ENCODE data around the gene NPC1L1. TPM values are rescaled to one million over a fixed set of nuclear protein-coding genes. Genes with fewer than 3 reads are reported as not detected.

The NPC1L1 gene
- total RNA-seq = not detected

GRCh38 chr7:44541028-44541869 lies at the start of gene NPC1L1:
Gene NPC1L1 (minus strand): TSS chr7:44541330. CDS start chr7:44541259, 71 bp downstream.
- Histone ChIP-seq H3K4me1 (no peaks in the 10 kb centered on the region), H3K36me3 (no peaks in the 10 kb centered on the region)
- DNase-seq (ENCODE audit: low spot score) = no peak

GRCh38 chr7:44590910-44591309 lies 49.8 kb upstream of the NPC1L1 start:
- no peaks in the 10 kb centered on the region for H3K36me3 ChIP-seq
- no peaks in the 10 kb centered on the region for H3K9me3 ChIP-seq
- H3K4me1 ChIP-seq = no peaks in the 10 kb centered on the region
- H3K27me3 ChIP-seq = no peaks in the 10 kb centered on the region
- no peak overlapping the region for H3K4me3 ChIP-seq
- DNase-seq (ENCODE audit: low spot score) = no peak
- TF ChIP-seq CTCF (IDR thresholded peaks at IDR 0.05) = no peak
- no peak overlapping the region for H3K27ac ChIP-seq

More at GRCh38 chr7:44541028-44541869, at the start of gene NPC1L1:
- Histone ChIP-seq H3K4me3 (no peak within 1 kb of the TSS), H3K9me3 (no peaks in the 10 kb centered on the region), H3K27me3 (no peaks in the 10 kb centered on the region), H3K27ac (no peak within 1 kb of the TSS)
- no peak for TF ChIP-seq CTCF (IDR thresholded peaks at IDR 0.05)

- H3K27me3 ChIP-seq = no peaks in the 10 kb centered on the region
- peak in 1 of 2 donors; percentile 75 for TF ChIP-seq CTCF (IDR thresholded peaks at IDR 0.05)
- no peak overlapping the region for H3K4me3 ChIP-seq
- H3K27ac ChIP-seq = no peak overlapping the region
- H3K4me1 ChIP-seq = peaks cover 0 to 4% of the 10 kb centered on the region in 2 donors
- DNase-seq (ENCODE audit: low spot score) = no peak
- no peaks in the 10 kb centered on the region for H3K36me3 ChIP-seq
- no peaks in the 10 kb centered on the region for H3K9me3 ChIP-seq
These were observed 46.9 kb upstream of the NPC1L1 start for GRCh38 chr7:44587843-44588711.

GRCh38 chr7:44583146-44583865 lies 42.2 kb upstream of the NPC1L1 start:
- H3K4me1 ChIP-seq = peaks cover 0 to 26% of the 10 kb centered on the region in 2 donors
- no peak for TF ChIP-seq CTCF (IDR thresholded peaks at IDR 0.05)
- no peaks in the 10 kb centered on the region for H3K27me3 ChIP-seq
- no peak for DNase-seq (ENCODE audit: low spot score)
- peak overlapping the region; percentile 54 to 96 for H3K4me3 ChIP-seq
- H3K27ac ChIP-seq = peak overlapping the region; percentile 98
- no peaks in the 10 kb centered on the region for H3K9me3 ChIP-seq
- H3K36me3 ChIP-seq = peaks cover 26% of the 10 kb centered on the region

GRCh38 chr7:44581879-44582603 lies 40.9 kb upstream of the NPC1L1 start, which contains the start of gene TMED4:
Gene TMED4 (minus strand): TSS chr7:44582231. CDS start chr7:44582206, 25 bp downstream.
- Histone ChIP-seq H3K4me3 (peak within 1 kb of the TSS; percentile 79 to 96), H3K4me1 (peaks cover 0 to 26% of the 10 kb centered on the region in 2 donors), H3K9me3 (no peaks in the 10 kb centered on the region), H3K27ac (peak within 1 kb of the TSS; percentile 98), H3K27me3 (no peaks in the 10 kb centered on the region), H3K36me3 (peaks cover 31% of the 10 kb centered on the region)
- DNase-seq (ENCODE audit: low spot score) = peak; percentile 99
- no peak for TF ChIP-seq CTCF (IDR thresholded peaks at IDR 0.05)

All from right atrium auricular region (tissue), 2 donors.